Neural progenitor cell (in vitro differentiated cells): Measurements from ENCODE around the gene CARNS1. TPM values are rescaled to one million over a fixed set of nuclear protein-coding genes. Genes with fewer than 3 reads are reported as not detected.
A peak's percentile ranks its signal among the peaks of the same experiment; 100 is the strongest.
"Not testable (repeated sequence)": the region's sequence is repeated elsewhere in the genome, so short reads cannot be mapped to it uniquely, and the experiment has no call there.

ENCODE experiments used
- DNase-seq: peaks from one replicate; pipeline ENCODE4 v3.0.0-alpha.2; 2016; ENCODE audit warnings: low spot score
- H2AFZ ChIP-seq: fragments of 200-600 bp; sonication (generic); replicated peaks from 2 replicates; pipeline ENCODE4 v1.6.1; 2016; ENCODE audit warnings: antibody characterized with exemption
- H3F3A ChIP-seq: fragments of 200-600 bp; sonication (generic); 2 replicates; pipeline ENCODE4 v1.6.1; 2016; ENCODE audit warnings: antibody characterized with exemption, low read depth
- H3K27ac ChIP-seq: fragments of 200-600 bp; sonication (generic); 2 replicates; pipeline ENCODE4 v1.5.1; 2016; ENCODE audit warnings: mild to moderate bottlenecking
- H3K27me3 ChIP-seq: fragments of 200-600 bp; sonication (generic); 2 replicates; pipeline ENCODE4 v1.6.1; 2016; ENCODE audit warnings: mild to moderate bottlenecking, moderate library complexity
- H3K36me3 ChIP-seq: fragments of 200-600 bp; sonication (generic); 2 replicates; pipeline ENCODE4 v1.5.1; 2016
- H3K4me1 ChIP-seq: fragments of 200-600 bp; sonication (generic); 2 replicates; pipeline ENCODE4 v1.6.1; 2016; ENCODE audit warnings: mixed run types
- H3K4me2 ChIP-seq: fragments of 200-600 bp; sonication (generic); 2 replicates; pipeline ENCODE4 v1.6.1; 2016
- H3K4me3 ChIP-seq: fragments of 200-600 bp; sonication (generic); 2 replicates; pipeline ENCODE4 v1.5.1; 2016
- H3K79me2 ChIP-seq: fragments of 200-600 bp; sonication (generic); 2 replicates; pipeline ENCODE4 v1.6.1; 2016; ENCODE audit warnings: low read depth
- H3K9ac ChIP-seq: fragments of 200-600 bp; sonication (generic); 2 replicates; pipeline ENCODE4 v1.6.1; 2016
- H3K9me3 ChIP-seq: fragments of 200-600 bp; sonication (generic); 2 replicates; pipeline ENCODE4 v1.5.1; 2016; ENCODE audit warnings: low read depth
- H4K20me1 ChIP-seq: fragments of 200-600 bp; sonication (generic); 2 replicates; pipeline ENCODE4 v1.6.1; 2016; ENCODE audit warnings: low read depth
- H3K27ac Mint-ChIP-seq: 3 replicates; pipeline ENCODE4 v1.8.0; 2021; ENCODE audit warnings: mixed read lengths
- H3K27me3 Mint-ChIP-seq: 2 replicates; pipeline ENCODE4 v1.8.0; 2022; ENCODE audit warnings: low read depth, mild to moderate bottlenecking, inconsistent platforms, moderate library complexity, mixed read lengths; ENCODE audit not compliant: insufficient read depth
- H3K36me3 Mint-ChIP-seq: 3 replicates; pipeline ENCODE4 v1.8.0; 2021; ENCODE audit warnings: mixed read lengths
- H3K4me1 Mint-ChIP-seq: 3 replicates; pipeline ENCODE4 v1.8.0; 2021; ENCODE audit warnings: mixed read lengths
- H3K4me3 Mint-ChIP-seq: 3 replicates; pipeline ENCODE4 v1.8.0; 2021; ENCODE audit warnings: mild to moderate bottlenecking, moderate library complexity, mixed read lengths
- H3K9me3 Mint-ChIP-seq: 3 replicates; pipeline ENCODE4 v1.8.0; 2020; ENCODE audit warnings: mixed read lengths
- EZH2 ChIP-seq: fragments of 200-600 bp; sonication (generic); IDR thresholded peaks from 2 replicates; pipeline ENCODE4 v1.6.1; 2017; ENCODE audit warnings: antibody characterized with exemption, mild to moderate bottlenecking, moderate library complexity
- EZH2phosphoT487 ChIP-seq: fragments of 200-600 bp; sonication (generic); IDR thresholded peaks from 2 replicates; pipeline ENCODE4 v1.6.1; 2017; ENCODE audit warnings: antibody characterized with exemption
- total RNA-seq: library from RNA; depleted of rRNA; stranded (reverse); fragments of >200 nt; gene quantifications from 2 replicates; pipeline ENCODE4 v1.2.3, GENCODE V29; 2015; ENCODE audit warnings: low replicate concordance
- TF ChIP-seq, protein P1 (sequence below): fragments of 200-600 bp; sonication (generic); IDR thresholded peaks from 2 replicates; pipeline ENCODE4 v1.5.1; 2017; ENCODE audit warnings: antibody characterized with exemption, mild to moderate bottlenecking

Gene CARNS1
- total RNA-seq, 1 donor from 2014 or later = 0.52 TPM

DNA sequence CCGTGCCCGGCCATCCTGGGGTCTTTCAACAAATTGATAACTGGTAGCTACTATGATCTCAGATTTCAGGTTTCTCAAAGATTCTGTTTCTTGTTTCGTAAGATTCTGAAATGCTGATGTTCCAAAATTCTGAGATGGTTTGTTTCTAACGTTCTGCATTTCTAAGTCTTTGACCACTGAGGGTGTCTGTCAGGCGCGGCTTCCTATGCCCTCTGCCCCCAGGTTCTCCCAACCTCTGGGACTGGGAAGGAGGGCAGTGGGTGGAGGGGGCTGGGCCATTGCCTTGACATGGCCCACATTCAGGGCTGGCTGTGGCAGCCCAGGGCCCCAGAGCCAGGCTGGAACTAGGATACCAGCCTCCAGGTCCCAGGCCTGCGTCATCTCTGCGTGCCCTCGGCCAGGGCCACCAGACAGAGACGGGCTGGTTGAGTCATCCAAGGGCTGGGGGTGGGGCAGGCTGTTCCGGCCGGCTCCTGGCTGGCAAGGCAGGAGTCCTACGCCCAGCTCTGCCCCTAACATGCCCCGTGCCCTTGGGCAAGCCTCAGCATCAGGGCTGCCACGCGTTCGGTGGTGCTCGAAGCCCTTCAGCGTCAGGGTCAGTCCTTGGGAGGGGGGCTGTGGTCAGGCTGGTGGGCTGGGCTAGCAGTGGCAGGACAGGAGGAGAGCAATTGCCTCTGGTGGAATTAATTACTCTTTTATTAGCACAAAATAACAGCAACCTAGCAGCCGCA, 48.4 kb downstream of the CARNS1 start:
- Histone ChIP-seq H3K9ac (no peak overlapping the region), H3K79me2 (peaks cover 8% of the 10 kb centered on the region), H3K4me1 (peaks cover 6% of the 10 kb centered on the region), H3F3A (no peaks in the 10 kb centered on the region), H3K36me3 (no peaks in the 10 kb centered on the region), H4K20me1 (no peaks in the 10 kb centered on the region), H3K27ac (no peak overlapping the region), H3K4me2 (peak overlapping the region; percentile 82), H3K27me3 (no peaks in the 10 kb centered on the region), H2AFZ (no peak overlapping the region), H3K4me3 (peak overlapping the region; percentile 64), H3K9me3 (no peaks in the 10 kb centered on the region)
- H3K27ac Mint-ChIP-seq = no peak overlapping the region
- no peaks in the 10 kb centered on the region for H3K9me3 Mint-ChIP-seq
- TF ChIP-seq EZH2 (no peak), EZH2phosphoT487 (no peak)
- TF ChIP-seq, protein P1, sequence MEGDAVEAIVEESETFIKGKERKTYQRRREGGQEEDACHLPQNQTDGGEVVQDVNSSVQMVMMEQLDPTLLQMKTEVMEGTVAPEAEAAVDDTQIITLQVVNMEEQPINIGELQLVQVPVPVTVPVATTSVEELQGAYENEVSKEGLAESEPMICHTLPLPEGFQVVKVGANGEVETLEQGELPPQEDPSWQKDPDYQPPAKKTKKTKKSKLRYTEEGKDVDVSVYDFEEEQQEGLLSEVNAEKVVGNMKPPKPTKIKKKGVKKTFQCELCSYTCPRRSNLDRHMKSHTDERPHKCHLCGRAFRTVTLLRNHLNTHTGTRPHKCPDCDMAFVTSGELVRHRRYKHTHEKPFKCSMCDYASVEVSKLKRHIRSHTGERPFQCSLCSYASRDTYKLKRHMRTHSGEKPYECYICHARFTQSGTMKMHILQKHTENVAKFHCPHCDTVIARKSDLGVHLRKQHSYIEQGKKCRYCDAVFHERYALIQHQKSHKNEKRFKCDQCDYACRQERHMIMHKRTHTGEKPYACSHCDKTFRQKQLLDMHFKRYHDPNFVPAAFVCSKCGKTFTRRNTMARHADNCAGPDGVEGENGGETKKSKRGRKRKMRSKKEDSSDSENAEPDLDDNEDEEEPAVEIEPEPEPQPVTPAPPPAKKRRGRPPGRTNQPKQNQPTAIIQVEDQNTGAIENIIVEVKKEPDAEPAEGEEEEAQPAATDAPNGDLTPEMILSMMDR = no peak
- H3K4me1 Mint-ChIP-seq = peaks cover 16% of the 10 kb centered on the region
- H3K36me3 Mint-ChIP-seq = no peaks in the 10 kb centered on the region
- peaks cover 6% of the 10 kb centered on the region for H3K27me3 Mint-ChIP-seq
- peak overlapping the region; percentile 84 for H3K4me3 Mint-ChIP-seq
- DNase-seq = no peak

DNA sequence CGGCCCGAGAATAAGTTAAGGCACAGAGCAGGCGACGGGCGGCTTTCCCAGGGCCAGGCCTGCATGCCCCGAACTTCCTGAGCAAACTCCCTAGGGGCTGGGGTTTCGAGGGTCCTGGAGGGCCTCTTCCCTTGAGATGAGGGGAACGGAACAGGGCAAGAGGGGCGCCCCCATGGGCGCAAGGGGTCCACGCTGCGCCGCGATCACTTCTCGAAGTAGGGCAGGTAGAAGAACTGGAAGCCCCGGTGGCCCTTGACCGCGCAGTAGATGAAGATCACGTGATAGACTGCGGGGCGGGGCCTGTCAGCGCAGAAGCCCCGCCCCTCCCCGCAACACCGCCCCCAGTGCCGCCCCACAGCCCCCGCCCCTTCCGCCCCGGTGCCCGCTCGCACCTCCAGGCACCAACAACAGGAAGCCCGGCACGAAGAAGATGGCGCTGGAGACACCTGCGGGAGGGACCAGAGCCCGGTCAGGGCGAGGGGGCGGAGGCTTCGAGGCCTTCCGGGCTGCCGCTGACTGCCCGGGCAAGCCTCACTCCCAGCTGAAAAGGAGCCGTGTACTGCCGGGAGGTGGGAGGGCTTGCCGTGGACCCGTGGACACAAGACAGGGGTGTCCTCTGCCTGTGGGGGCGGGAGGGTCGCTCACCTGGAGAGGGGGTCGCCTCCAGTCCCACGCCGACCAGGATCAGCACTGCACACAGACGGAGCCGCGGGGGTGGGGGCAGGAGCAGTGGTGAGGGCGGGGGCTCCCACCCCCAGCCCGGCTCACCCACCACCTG, 49.1 kb downstream of the CARNS1 start:
- H3K9me3 ChIP-seq = no peaks in the 10 kb centered on the region
- peaks cover 16% of the 10 kb centered on the region for H3K4me1 Mint-ChIP-seq
- no peaks in the 10 kb centered on the region for H3K27me3 ChIP-seq
- H3K4me1 ChIP-seq = peaks cover 6% of the 10 kb centered on the region
- DNase-seq = peak; percentile 90
- peak overlapping the region; percentile 84 for H3K4me3 Mint-ChIP-seq
- no peaks in the 10 kb centered on the region for H4K20me1 ChIP-seq
- no peak overlapping the region for H3K27ac ChIP-seq
- TF ChIP-seq EZH2phosphoT487 = no peak
- no peak for TF ChIP-seq EZH2
- TF ChIP-seq, protein P1 = no peak
- peak overlapping the region; percentile 88 for H3K27ac Mint-ChIP-seq
- H3K36me3 ChIP-seq = no peaks in the 10 kb centered on the region
- H2AFZ ChIP-seq = no peak overlapping the region
- peaks cover 3% of the 10 kb centered on the region for H3K27me3 Mint-ChIP-seq
- no peaks in the 10 kb centered on the region for H3K36me3 Mint-ChIP-seq
- H3K79me2 ChIP-seq = peaks cover 8% of the 10 kb centered on the region
- peak overlapping the region; percentile 64 for H3K4me3 ChIP-seq
- no peaks in the 10 kb centered on the region for H3F3A ChIP-seq
- H3K4me2 ChIP-seq = peak overlapping the region; percentile 82
- H3K9ac ChIP-seq = peak overlapping the region; percentile 49
- no peaks in the 10 kb centered on the region for H3K9me3 Mint-ChIP-seq

DNA sequence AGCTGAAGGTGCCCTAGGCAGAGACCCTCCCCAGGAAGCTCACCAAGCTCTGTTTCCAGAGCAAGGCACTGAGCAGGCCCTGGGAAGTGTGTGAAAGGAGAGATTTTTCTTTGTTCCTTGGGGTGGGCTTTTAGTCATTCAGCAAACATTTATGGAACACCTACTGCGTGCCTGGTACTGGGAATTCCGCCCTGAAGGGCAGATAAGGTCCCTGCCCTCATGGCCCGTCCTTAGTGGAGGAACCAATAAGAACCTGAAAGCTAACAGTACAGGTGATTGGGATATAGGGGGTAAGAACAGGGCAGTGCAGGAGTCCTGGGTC, 49.7 kb downstream of the CARNS1 start:
- no peaks in the 10 kb centered on the region for H4K20me1 ChIP-seq
- Mint-ChIP-seq H3K36me3 (no peaks in the 10 kb centered on the region), H3K9me3 (no peaks in the 10 kb centered on the region), H3K27ac (no peak overlapping the region), H3K27me3 (peaks cover 3% of the 10 kb centered on the region), H3K4me3 (peak overlapping the region; percentile 84), H3K4me1 (peaks cover 16% of the 10 kb centered on the region)
- no peaks in the 10 kb centered on the region for H3K9me3 ChIP-seq
- H2AFZ ChIP-seq = no peak overlapping the region
- peaks cover 8% of the 10 kb centered on the region for H3K79me2 ChIP-seq
- no peaks in the 10 kb centered on the region for H3K27me3 ChIP-seq
- no peaks in the 10 kb centered on the region for H3F3A ChIP-seq
- H3K36me3 ChIP-seq = no peaks in the 10 kb centered on the region
- TF ChIP-seq, protein P1 = no peak
- TF ChIP-seq EZH2 (no peak), EZH2phosphoT487 (no peak)
- H3K4me2 ChIP-seq = peak overlapping the region; percentile 82
- peaks cover 6% of the 10 kb centered on the region for H3K4me1 ChIP-seq
- H3K4me3 ChIP-seq = peak overlapping the region; percentile 64
- no peak overlapping the region for H3K27ac ChIP-seq
- H3K9ac ChIP-seq = peak overlapping the region; percentile 49
- no peak for DNase-seq

DNA sequence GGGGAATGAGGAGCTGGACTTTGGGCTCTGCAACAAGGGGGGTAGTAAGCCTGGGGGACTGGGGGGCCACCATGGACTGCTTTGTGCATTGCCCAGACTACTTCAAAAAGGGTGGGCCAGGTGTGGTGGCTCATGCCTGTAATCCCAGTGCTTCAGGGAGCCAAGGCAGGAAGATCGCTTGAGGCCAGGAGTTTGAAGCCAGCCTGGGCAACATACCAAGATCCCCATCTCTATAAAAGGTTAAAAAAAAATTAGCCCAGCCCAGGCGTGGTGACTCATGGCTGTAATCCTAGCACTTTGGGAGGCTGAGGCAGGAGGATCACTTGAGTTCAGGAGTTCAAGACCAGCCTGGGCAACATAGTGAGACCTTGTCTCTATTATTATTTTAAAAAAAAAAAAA, 50.1 kb downstream of the CARNS1 start:
- not testable (repeated sequence) for H3F3A ChIP-seq, H3K4me1 ChIP-seq, H3K9me3 Mint-ChIP-seq, H3K36me3 Mint-ChIP-seq, H2AFZ ChIP-seq, H3K9me3 ChIP-seq, H3K79me2 ChIP-seq, DNase-seq, H3K36me3 ChIP-seq, H3K9ac ChIP-seq, H3K27ac Mint-ChIP-seq, H3K27me3 Mint-ChIP-seq, H3K27ac ChIP-seq, H4K20me1 ChIP-seq, H3K27me3 ChIP-seq
- Mint-ChIP-seq H3K4me1 (peaks cover 16% of the 10 kb centered on the region), H3K4me3 (peak overlapping the region; percentile 84)
- H3K4me2 ChIP-seq = peak overlapping the region; percentile 82
- H3K4me3 ChIP-seq = peak overlapping the region; percentile 64
